SK-N-MC (cell line): ENCODE measurements around the gene KCNK3.

Experiments
- EZH2 ChIP-seq: fragments of 200-600 bp; sonication (generic); IDR thresholded peaks from one replicate; pipeline ENCODE4 v1.6.1; 2017; ENCODE audit warnings: antibody characterized with exemption
- POLR2AphosphoS5 ChIP-seq: IDR thresholded peaks from 2 replicates; pipeline ENCODE4 v1.6.1; 2012; ENCODE audit warnings: mild to moderate bottlenecking, low read depth, low read length, borderline replicate concordance

- TF ChIP-seq EZH2 (no peak), POLR2AphosphoS5 (no peak)
These were observed 42.4 kb upstream of the KCNK3 start for GRCh38 chr2:26649992-26650712.
